A549 (cell line): ENCODE results near the gene MAP4K4. TPM values are rescaled to one million over a fixed set of nuclear protein-coding genes. Genes with fewer than 3 reads are reported as not detected.
A peak's percentile ranks its signal among the peaks of the same experiment; 100 is the strongest.

ENCODE experiments used
- ATAC-seq, 2 experiments: fragments of 200-7000 bp in 1 of 2; fragments of >200 bp in 1 of 2; cut with Nextera tagmentation in 1 of 2; cut with Tn5 transposase in 1 of 2; 3 replicates each; pipeline versions ENCODE4 v1.8.0 to v1.9.1; 2018 to 2020; ENCODE audit warnings: mild to moderate bottlenecking in 1 of 2, moderate library complexity in 1 of 2
- CTCF ChIA-PET: fragments of 300-600 bp; sonication (Branson Sonifier 250); formaldehyde crosslinking; extraction: SDS; loops from one replicate; lab custom pipeline; 2021; ENCODE audit warnings: antibody characterized with exemption, inconsistent platforms; lab: Yijun Ruan, JAX
- POLR2A ChIA-PET: fragments of 350-600 bp; formaldehyde crosslinking; extraction: SDS; loops from one replicate; lab custom pipeline; 2021; ENCODE audit warnings: antibody characterized with exemption, inconsistent platforms; lab: Yijun Ruan, JAX
- DNase-seq, 2 experiments: peaks; one replicate each; pipeline versions ENCODE4 v3.0.0 to v3.0.0-alpha.2; 2011 to 2016; ENCODE audit warnings: low read depth in 1 of 2, low spot score in 1 of 2
- FAIRE-seq: peaks from 2 replicates; lab custom pipeline; 2011; peaks lifted over from hg19 to GRCh38; lab: Jason Lieb, UNC
- H3K27ac ChIP-seq, 2 experiments: fragments of >200 bp; sonication (Bioruptor Twin); formaldehyde crosslinking; 3 replicates each; pipeline ENCODE4 v1.5.1; 2016 to 2017
- H3K4me1 ChIP-seq: fragments of >200 bp; sonication (Bioruptor Twin); formaldehyde crosslinking; 3 replicates; pipeline ENCODE4 v1.6.1; 2016
- H3K4me2 ChIP-seq: fragments of >200 bp; sonication (Bioruptor Twin); formaldehyde crosslinking; 3 replicates; pipeline ENCODE4 v1.6.1; 2016
- H3K4me3 ChIP-seq: fragments of >200 bp; sonication (Bioruptor Twin); formaldehyde crosslinking; 3 replicates; pipeline ENCODE4 v1.5.1; 2016
- H3K9me3 ChIP-seq: fragments of >200 bp; sonication (Bioruptor Twin); formaldehyde crosslinking; 3 replicates; pipeline ENCODE4 v1.6.1; 2016
- BHLHE40 ChIP-seq: IDR thresholded peaks from 2 replicates; pipeline ENCODE4 v1.6.1; 2012; ENCODE audit warnings: low read depth, low read length, inconsistent platforms
- CBX8 ChIP-seq: fragments of 200-600 bp; sonication (generic); IDR thresholded peaks from 2 replicates; pipeline ENCODE4 v1.6.1; 2016
- CHD2 ChIP-seq: fragments of 150-350 bp; IDR thresholded peaks from 2 replicates; pipeline ENCODE4 v1.6.1; 2014; ENCODE audit warnings: low read length; ENCODE audit not compliant: partially characterized antibody
- CHD4 ChIP-seq: fragments of 200-600 bp; sonication (generic); IDR thresholded peaks from 2 replicates; pipeline ENCODE4 v1.6.1; 2016; ENCODE audit warnings: antibody characterized with exemption, mild to moderate bottlenecking, borderline replicate concordance
- EHF ChIP-seq: fragments of 250-450 bp; sonication (Bioruptor Pico); IDR thresholded peaks from 2 replicates; pipeline ENCODE4 v1.5.0; 2020; ENCODE audit warnings: mild to moderate bottlenecking
- FOXS1 ChIP-seq: fragments of 250-450 bp; sonication (Bioruptor Pico); IDR thresholded peaks from 2 replicates; pipeline ENCODE4 v1.5.0; 2020; ENCODE audit warnings: mild to moderate bottlenecking, moderate library complexity
- HEYL ChIP-seq: fragments of 250-450 bp; sonication (Bioruptor Pico); IDR thresholded peaks from 2 replicates; pipeline ENCODE4 v1.8.0; 2021; ENCODE audit warnings: mild to moderate bottlenecking, moderate library complexity
- HOXB13 ChIP-seq: fragments of 250-450 bp; sonication (Bioruptor Pico); IDR thresholded peaks from 2 replicates; pipeline ENCODE4 v1.5.0; 2020; ENCODE audit warnings: low read depth, mild to moderate bottlenecking, moderate library complexity
- JUN ChIP-seq, 2 experiments: fragments of >200 bp; sonication (Bioruptor Twin); formaldehyde crosslinking; IDR thresholded peaks; 2 replicates in 1 of 2; 3 replicates in 1 of 2; pipeline ENCODE4 v1.6.1; 2016 to 2017
- JUNB ChIP-seq: fragments of >200 bp; sonication (Bioruptor Twin); formaldehyde crosslinking; IDR thresholded peaks from 2 replicates; pipeline ENCODE4 v1.6.1; 2016
- MYC ChIP-seq: IDR thresholded peaks from 2 replicates; pipeline ENCODE4 v1.6.1; 2012; ENCODE audit warnings: mild to moderate bottlenecking, inconsistent platforms, low read length, improper control_type of control experiment, borderline replicate concordance
- NFE2L2 ChIP-seq: fragments of 150-350 bp; conservative IDR thresholded peaks from 2 replicates; pipeline ENCODE4 v1.6.1; 2014; ENCODE audit warnings: low read length
- NR3C1 ChIP-seq: fragments of >200 bp; sonication (Bioruptor Twin); formaldehyde crosslinking; IDR thresholded peaks from 3 replicates; pipeline ENCODE4 v1.6.1; 2017
- RAD21 ChIP-seq, 2 experiments: fragments of >200 bp in 1 of 2; sonication (Bioruptor Twin) in 1 of 2; formaldehyde crosslinking in 1 of 2; IDR thresholded peaks in 1 of 2; conservative IDR thresholded peaks in 1 of 2; 2 replicates in 1 of 2; 3 replicates in 1 of 2; pipeline ENCODE4 v1.6.1; 2012 to 2018; ENCODE audit warnings: inconsistent platforms in 1 of 2
- SMC3 ChIP-seq: fragments of >200 bp; sonication (Bioruptor Twin); formaldehyde crosslinking; IDR thresholded peaks from 3 replicates; pipeline ENCODE4 v1.6.1; 2018; ENCODE audit warnings: inconsistent platforms
- TFCP2L1 ChIP-seq: fragments of 250-450 bp; sonication (Bioruptor Pico); IDR thresholded peaks from 2 replicates; pipeline ENCODE4 v1.5.0; 2021; ENCODE audit warnings: mild to moderate bottlenecking
- ZFP36 ChIP-seq: fragments of 450-650 bp; IDR thresholded peaks from 2 replicates; pipeline ENCODE4 v1.6.1; 2014; ENCODE audit warnings: borderline replicate concordance; ENCODE audit not compliant: partially characterized antibody
- ZNF302 ChIP-seq: fragments of 250-450 bp; sonication (Bioruptor Pico); IDR thresholded peaks from 2 replicates; pipeline ENCODE4 v1.9.0; 2021; ENCODE audit warnings: inconsistent platforms, mild to moderate bottlenecking, moderate library complexity
- WGBS: methylation state at CpG from one replicate; pipeline ENCODE4 v1.1.6; 2017; ENCODE audit errors: missing lambda C conversion rate; 5-methylcytosine and 5-hydroxymethylcytosine counted together
- polyA plus RNA-seq, 4 experiments: library from polyadenylated mRNA; depleted of rRNA in 3 of 4; stranded (reverse); fragments of >200 nt; fragmentation: RNase III in 1 of 4; extraction: RNeasy Plus Mini Kit Qiagen cat#74134 plus additional on column Dnase treatment in 1 of 4; gene quantifications; 2 replicates in 3 of 4; 3 replicates in 1 of 4; pipeline ENCODE4 v1.2.3, GENCODE V29; 2011 to 2017
- TF ChIP-seq, protein P1 (sequence below): fragments of >200 bp; sonication (Bioruptor Twin); formaldehyde crosslinking; IDR thresholded peaks from 3 replicates; pipeline ENCODE4 v1.5.1; 2016
- TF ChIP-seq, protein P2 (sequence below): fragments of >200 bp; sonication (Bioruptor Twin); formaldehyde crosslinking; IDR thresholded peaks from 3 replicates; pipeline ENCODE4 v1.6.1; 2016
- TF ChIP-seq, protein P3 (sequence below): fragments of 450-650 bp; IDR thresholded peaks from 2 replicates; pipeline ENCODE4 v1.6.1; 2014; ENCODE audit warnings: antibody characterized with exemption
- TF ChIP-seq, protein P4 (sequence below): IDR thresholded peaks from 2 replicates; pipeline ENCODE4 v1.6.1; 2012

Gene MAP4K4
- polyA plus RNA-seq, 2 of the 4 experiments (the other 2 are of a cell fraction), result 61.9 to 82.2 TPM

DNA sequence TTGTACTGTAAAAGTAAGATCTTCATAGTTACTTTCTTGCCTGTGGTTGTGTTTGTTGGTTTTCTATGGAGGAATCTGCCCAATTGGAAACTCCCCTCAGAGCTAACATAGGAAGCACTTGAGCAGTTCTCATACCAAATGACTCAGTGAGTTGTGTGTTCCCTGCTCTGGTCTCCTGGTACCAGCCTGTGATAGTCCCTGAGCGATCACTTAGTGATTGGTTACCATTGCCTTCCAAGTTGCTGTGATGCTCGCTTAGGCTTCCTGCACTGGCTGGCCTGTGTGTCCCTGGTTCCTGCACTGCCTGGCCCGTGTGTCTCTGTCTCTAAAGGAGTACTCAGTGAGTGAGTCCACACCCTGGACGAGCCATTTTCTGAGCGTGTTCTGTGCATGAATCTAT, 133.0 kb downstream of the MAP4K4 start:
- Histone ChIP-seq H3K9me3 (no peaks in the 10 kb centered on the region), H3K27ac (peak overlapping the region; percentile 1 to 50; a peak in 3 of 6 replicates), H3K4me2 (no peak overlapping the region), H3K4me3 (no peak overlapping the region), H3K4me1 (peaks cover 48% of the 10 kb centered on the region)
- ATAC-seq, result peak; percentile 4 to 28; a peak in 4 of 6 replicates
- ChIA-PET POLR2A (no interaction called here), CTCF (interaction anchor here (0.8 to 12.0 kb wide), 38 partner anchors 8 to 579 kb away, joined by 3 to 79 read pairs (median 6); partner anchors contain the start of gene MAP4K4)
- TF ChIP-seq CBX8 (no peak), CHD4 (no peak), SMC3 (no peak), JUNB (no peak), NFE2L2 (no peak), NR3C1 (no peak), FOXS1 (CRISPR knock-in tag) (no peak), BHLHE40 (no peak), HOXB13 (no peak), TFCP2L1 (CRISPR knock-in tag) (no peak), JUN (IDR thresholded peaks at IDR 0.05) (no peak), ZNF302 (CRISPR knock-in tag) (no peak), MYC (no peak), HEYL (no peak), ZFP36 (no peak), CHD2 (no peak)
- TF ChIP-seq, protein P1, sequence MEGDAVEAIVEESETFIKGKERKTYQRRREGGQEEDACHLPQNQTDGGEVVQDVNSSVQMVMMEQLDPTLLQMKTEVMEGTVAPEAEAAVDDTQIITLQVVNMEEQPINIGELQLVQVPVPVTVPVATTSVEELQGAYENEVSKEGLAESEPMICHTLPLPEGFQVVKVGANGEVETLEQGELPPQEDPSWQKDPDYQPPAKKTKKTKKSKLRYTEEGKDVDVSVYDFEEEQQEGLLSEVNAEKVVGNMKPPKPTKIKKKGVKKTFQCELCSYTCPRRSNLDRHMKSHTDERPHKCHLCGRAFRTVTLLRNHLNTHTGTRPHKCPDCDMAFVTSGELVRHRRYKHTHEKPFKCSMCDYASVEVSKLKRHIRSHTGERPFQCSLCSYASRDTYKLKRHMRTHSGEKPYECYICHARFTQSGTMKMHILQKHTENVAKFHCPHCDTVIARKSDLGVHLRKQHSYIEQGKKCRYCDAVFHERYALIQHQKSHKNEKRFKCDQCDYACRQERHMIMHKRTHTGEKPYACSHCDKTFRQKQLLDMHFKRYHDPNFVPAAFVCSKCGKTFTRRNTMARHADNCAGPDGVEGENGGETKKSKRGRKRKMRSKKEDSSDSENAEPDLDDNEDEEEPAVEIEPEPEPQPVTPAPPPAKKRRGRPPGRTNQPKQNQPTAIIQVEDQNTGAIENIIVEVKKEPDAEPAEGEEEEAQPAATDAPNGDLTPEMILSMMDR, result no peak
- TF ChIP-seq, protein P2, sequence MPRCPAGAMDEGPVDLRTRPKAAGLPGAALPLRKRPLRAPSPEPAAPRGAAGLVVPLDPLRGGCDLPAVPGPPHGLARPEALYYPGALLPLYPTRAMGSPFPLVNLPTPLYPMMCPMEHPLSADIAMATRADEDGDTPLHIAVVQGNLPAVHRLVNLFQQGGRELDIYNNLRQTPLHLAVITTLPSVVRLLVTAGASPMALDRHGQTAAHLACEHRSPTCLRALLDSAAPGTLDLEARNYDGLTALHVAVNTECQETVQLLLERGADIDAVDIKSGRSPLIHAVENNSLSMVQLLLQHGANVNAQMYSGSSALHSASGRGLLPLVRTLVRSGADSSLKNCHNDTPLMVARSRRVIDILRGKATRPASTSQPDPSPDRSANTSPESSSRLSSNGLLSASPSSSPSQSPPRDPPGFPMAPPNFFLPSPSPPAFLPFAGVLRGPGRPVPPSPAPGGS, result no peak
- 57% methylated on average over 5 of the region's 5 CpGs for WGBS
- no peak for DNase-seq
- FAIRE-seq, result no peak

DNA sequence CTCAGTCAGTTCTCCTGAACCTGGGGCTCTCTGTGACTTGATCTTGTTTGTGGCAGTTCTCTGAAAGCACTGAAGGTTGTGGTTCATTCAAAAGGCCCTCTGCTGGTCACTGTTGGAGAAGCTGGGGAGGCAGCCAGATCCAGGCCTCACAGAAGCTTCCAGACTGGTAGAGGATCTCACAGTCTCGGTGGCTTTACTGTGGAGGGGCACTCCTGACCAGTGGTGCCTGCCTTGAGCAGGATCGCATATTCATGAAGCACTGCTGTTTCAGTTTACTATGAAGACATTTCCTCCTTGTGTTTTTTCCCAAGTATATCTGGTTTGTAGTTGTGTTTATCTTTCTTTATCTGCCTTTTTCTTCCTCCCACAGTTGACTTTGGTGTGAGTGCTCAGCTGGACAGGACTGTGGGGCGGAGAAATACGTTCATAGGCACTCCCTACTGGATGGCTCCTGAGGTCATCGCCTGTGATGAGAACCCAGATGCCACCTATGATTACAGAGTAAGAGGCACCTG, 133.9 kb downstream of the MAP4K4 start:
- 43% methylated on average over 5 of the region's 5 CpGs for WGBS
- CTCF ChIA-PET, result interaction anchor here (0.6 to 12.0 kb wide), 52 partner anchors 8 to 1296 kb away, joined by 3 to 79 read pairs (median 5); partner anchors contain the start of gene MAP4K4
- Histone ChIP-seq H3K4me2 (no peak overlapping the region), H3K27ac (peak overlapping the region; percentile 23 to 70; a peak in 5 of 6 replicates), H3K4me1 (peaks cover 44% of the 10 kb centered on the region), H3K4me3 (no peak overlapping the region), H3K9me3 (no peaks in the 10 kb centered on the region)
- FAIRE-seq (no peak), DNase-seq (peak; percentile 46 to 78), ATAC-seq (peak; percentile 92 to 94)
- POLR2A ChIA-PET, result interaction anchor here (0.6 kb wide), 1 partner anchor 113 kb away, joined by 4 read pairs; no protein-coding TSS in a partner anchor
- TF ChIP-seq, protein P1, result peak; percentile 84
- TF ChIP-seq JUN (IDR thresholded peaks at IDR 0.05) (no peak), EHF (no peak), SMC3 (peak; percentile 94), FOXS1 (CRISPR knock-in tag) (no peak), RAD21 (conservative IDR thresholded peaks at IDR 0.05 in 1 of 2, IDR thresholded peaks at IDR 0.05 in 1 of 2) (peak; percentile 75 to 79)
- TF ChIP-seq, protein P3, sequence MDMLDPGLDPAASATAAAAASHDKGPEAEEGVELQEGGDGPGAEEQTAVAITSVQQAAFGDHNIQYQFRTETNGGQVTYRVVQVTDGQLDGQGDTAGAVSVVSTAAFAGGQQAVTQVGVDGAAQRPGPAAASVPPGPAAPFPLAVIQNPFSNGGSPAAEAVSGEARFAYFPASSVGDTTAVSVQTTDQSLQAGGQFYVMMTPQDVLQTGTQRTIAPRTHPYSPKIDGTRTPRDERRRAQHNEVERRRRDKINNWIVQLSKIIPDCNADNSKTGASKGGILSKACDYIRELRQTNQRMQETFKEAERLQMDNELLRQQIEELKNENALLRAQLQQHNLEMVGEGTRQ, result no peak
- TF ChIP-seq, protein P4, sequence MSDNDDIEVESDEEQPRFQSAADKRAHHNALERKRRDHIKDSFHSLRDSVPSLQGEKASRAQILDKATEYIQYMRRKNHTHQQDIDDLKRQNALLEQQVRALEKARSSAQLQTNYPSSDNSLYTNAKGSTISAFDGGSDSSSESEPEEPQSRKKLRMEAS, result 0 out of 2 replicates have a peak, but pooled peaks have one; percentile 18
